ENCODE data around the gene ADCK1.
"Not testable (repeated sequence)": the region's sequence is repeated elsewhere in the genome, so short reads cannot be mapped to it uniquely, and the experiment has no call there.

ADCK1 gene

DNA sequence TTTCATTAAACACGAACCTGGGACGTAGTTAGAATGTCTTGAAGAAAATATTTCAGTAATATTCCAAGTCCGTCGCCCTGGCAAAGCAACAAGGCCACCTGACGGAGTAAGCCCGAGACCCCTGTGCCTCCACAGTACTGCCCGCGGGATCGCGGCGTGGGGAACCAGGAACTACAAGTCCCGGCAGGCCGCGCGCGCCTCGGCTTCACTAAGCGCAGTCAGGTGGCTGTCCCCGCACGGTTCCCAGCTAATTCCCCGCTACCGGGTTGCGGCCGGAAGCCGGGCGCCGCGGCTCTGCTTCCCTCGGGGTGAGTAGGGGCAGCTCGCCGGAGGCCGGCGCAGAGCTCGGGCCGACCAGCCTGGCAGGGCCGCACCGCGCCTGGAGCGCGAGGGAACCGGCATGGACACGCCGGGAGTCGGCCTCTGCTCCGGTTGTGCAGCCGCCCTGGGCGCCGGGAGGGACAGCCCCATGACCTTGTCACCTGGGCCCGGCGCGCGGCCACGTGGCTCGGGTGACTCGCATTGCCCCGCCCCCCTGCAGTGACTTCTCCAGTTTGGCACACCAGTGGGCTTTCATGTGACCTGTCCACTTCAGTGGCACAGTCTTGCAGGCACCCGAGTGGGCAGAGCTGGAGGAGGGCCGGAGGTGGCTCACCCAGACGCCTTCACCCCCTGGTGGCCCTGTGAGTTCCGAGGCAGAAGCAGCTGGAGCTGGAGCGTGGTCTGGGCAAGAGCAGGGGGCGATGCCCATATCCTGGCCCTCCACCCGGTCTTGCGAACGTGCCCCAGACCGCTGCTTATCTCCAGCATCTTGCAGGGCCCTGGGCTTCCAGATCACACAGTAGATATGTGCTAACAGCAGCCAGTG is at the start of gene ADCK1:
Gene ADCK1, plus strand, starts transcription at position 247 of the 868 bp plus-strand sequence. CDS start 18,870 bp downstream, outside the sequence.
- DNase-seq = peak; percentile 83

GRCh38 chr14:77752266-77752665 is 47.6 kb upstream of the ADCK1 start:
- DNase-seq = no peak

DNA sequence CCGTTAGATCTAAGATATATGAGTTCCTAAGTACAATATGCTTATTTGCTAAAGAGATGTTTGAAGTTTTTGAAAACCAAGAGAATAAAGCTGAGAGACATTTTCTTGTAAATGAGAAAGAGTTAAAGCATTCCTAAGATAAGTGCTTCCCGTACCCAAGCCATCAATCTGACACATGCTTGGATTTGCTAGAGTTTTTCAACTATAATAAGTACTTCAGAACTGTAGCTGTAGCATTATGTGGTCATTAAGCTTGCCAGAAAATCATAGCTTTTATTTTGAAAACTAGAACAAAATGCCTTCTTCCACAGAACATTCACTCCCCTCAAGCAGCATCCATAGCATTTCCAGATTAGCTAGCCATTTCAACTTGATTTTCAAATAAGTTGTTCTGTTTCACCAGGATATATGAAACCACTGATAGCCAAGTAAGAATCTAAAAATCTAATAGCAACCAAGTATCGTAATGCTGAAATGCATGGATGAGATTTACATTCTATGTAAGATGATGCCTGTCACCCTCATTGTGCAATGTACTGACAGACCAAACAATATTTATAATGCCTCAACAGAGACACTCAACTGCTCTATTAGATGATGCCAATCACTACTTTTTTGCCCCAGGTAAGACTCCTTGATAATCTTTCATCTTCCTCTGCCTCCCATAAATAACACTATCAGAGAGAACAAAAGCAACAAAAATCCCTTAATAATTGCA is 47.0 kb upstream of the ADCK1 start:
- no peak for DNase-seq

DNA sequence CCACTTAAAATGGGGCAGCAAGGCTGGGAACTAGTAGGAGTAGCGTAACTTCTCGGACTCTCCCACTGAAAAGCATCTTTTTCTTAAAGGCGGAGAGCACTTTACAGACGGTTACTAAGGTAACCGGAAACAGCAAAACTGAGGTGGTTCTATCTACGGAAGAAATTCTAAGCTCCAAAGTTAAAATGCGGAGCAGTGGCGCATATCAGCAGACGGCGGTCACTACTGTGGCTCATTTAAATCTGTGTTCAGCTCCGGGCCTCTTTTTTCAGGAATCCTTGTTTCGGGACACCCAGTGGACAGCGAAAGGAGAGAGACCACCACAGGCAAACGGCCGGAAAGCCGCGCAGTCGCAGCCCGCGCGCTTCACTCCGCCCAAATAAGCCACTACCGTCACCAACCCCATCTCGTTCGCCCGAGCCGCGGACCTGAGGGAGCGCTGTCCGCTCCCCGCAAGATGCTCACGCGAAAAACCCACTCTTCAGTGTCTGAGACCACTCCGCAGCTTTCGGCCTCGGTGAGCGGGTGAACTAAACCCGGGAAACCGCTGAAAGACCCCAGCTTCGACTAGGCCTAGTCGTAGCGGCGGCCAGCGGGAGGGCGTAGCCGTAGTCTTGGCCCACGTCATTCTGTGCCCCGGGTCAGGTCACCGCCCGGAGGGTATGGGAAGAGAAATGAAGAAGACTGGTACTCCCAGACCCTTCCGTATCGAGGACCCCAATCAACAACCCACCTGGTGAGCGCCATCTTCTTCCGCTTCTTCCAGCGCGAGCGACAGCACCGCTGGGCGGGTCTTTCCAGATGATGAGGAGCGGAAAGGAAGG is 39.3 kb upstream of the ADCK1 start, which contains the start of gene SNW1:
Gene SNW1, minus strand, starts transcription at position 776 of the 824 bp plus-strand sequence. Its CDS starts 29 bp downstream, at position 747.
- DNase-seq = peak; percentile 95

GRCh38 chr14:77761205-77761931 is 38.5 kb upstream of the ADCK1 start:
- DNase-seq = peak; percentile 5

DNA sequence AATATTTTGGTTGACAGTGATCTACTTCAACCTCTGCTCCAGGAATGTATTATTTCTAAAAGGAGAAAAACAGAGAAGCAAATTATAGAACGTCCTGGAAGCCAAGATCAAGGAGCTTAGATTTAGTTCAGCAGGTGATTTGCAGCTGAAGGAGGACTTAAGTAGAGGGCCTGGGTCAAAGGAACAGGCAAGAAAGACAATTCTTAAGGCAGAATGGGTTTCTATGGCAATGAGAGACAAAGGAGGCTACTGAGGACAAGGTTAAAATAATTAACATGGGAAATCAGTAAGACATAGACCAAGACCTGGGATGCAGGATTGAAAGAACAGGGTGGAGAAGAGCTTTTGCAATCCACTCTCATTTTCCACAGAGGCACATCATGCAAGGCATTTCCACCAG is 36.6 kb upstream of the ADCK1 start:
- no peak for DNase-seq

DNA sequence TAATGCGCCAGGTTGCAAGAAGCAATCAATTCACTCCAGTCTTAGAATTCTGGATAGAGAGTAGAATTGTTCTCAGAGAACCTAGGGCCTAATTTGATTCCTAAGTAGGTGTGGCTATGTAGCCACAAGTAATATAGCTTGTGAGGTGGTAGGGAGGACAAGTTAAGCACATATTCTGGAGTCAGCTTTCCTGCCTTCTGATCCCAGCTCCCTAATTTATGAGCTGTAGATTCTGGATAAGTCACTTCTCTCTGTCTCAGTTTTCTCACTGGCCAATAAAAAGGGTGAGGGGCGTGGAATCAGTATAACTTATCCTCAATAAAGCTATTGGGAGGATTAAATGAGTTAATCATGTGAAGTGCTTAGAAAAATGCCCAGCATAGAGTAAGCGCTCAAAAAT is 35.9 kb upstream of the ADCK1 start:
- DNase-seq = no peak

DNA sequence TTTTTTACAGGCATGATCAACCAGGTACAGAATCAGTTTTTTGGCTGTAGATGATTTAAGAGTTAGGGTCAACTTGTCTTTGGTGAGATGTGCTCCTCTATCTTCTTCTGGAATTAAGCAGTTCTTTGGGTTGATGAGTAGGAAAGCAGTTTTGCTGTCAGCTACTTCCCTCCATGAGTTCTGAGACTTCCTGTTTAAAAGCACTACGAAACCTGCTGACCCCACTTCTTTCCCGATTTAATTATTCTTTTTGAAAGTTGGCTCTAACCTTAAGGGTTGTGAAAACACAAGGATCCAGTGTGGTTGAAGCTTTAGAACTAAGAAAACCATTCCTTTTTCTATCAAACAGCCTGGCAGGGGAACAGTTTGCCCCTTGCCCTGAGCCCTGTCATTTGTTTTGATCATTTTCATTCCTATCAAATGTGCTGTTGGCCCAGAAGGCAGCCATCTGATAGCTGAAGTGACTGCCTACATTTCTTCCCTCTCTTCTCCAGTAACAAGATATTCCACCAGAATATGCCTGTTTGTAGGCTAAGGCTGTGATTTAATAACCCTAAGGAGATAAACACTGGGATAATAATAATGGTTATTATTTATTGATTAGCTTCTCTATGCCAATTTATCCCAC is 31.4 kb upstream of the ADCK1 start:
- DNase-seq = not testable (repeated sequence)

DNA sequence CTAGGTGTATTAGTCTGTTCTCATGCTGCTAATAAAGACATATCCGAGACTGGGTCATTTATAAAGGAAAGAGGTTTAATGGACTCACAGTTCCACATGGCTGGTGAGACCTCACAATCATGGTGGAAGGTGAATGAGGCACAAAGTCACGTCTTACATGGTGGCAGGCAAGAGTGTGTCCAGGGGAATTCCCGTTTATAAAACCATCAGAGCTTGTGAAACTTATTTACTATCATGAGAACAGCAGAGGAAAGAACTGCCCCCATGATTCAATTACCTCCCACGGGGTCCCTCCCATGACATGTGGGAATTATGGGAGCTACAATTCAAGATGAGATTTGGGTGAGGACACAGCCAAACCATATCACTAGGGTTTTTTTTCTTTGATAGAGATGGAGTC is 25.9 kb upstream of the ADCK1 start:
- DNase-seq = not testable (repeated sequence)

DNA sequence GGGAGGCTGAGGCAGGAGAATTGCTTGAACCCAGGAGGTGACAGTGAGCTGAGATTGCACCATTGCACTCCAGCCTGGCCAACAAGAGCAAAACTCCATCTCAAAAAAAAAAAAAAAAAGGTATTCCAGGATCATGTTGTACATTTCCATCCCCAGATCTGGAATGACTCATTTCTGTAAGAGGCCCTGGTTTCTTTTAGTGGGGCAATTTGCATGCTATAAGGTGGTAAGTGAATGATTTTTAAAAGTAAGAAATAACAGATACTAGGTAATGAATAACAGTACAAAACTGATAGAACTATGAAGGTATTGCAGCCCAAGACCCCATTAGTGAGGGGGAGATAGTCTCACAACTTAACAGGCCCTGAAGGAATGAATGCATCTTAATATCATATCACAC is 17.7 kb upstream of the ADCK1 start:
- DNase-seq = no peak

- DNase-seq = no peak
These were observed 13.8 kb upstream of the ADCK1 start for GRCh38 chr14:77786148-77786547.

- DNase-seq = no peak
These were observed 9.2 kb upstream of the ADCK1 start for GRCh38 chr14:77790566-77791224.

DNA sequence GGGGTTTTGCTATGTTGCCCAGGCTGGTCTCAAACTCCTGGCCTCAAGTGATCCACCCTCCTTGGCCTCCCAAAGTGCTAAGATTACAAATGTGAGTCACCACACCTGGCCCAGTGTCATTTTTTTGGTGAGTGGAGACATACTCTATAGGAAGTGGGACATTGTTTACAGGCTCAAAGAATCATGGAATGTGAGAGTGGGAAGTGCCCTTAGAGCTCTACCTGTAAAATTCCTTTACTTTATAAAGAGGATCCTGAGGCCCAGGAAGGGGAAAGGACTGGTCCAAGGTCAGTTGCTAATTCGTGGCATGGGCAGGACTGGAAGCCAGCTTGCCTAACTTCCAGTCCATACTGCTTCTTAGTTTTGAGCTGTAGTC is 8.7 kb upstream of the ADCK1 start:
- no peak for DNase-seq

- not testable (repeated sequence) for DNase-seq
These were observed 6.7 kb upstream of the ADCK1 start for GRCh38 chr14:77793255-77793654.

- DNase-seq = no peak
These were observed 5.6 kb upstream of the ADCK1 start for GRCh38 chr14:77794357-77794756.

DNA sequence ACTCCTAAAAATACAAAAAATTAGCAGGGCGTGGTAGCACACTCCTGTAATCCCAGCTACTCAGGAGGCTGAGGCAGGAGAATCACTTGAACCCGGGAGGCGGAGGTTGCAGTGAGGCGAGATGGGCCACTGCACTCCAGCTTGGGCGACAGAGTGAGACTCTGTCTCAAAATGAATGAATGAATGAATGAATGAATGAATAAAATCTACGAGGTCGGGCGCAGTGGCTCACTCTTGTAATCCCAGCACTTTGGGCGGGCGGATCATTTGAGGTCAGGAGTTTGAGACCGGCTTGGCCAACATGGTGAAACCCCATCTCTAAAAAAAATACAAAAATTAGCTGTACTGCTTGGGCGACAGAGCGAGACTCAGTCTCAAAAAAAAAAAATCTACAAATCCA is 453 bp upstream of the ADCK1 start:
- not testable (repeated sequence) for DNase-seq

- no peak for DNase-seq
These were observed 905 bp downstream of the ADCK1 start for GRCh38 chr14:77800814-77801213.

GRCh38 chr14:77804592-77804991 is 4.7 kb downstream of the ADCK1 start:
- peak; percentile 20 for DNase-seq

- no peak for DNase-seq
These were observed 5.8 kb downstream of the ADCK1 start for GRCh38 chr14:77805706-77806105.

- no peak for DNase-seq
These were observed 8.3 kb downstream of the ADCK1 start for GRCh38 chr14:77808250-77808649.

DNA sequence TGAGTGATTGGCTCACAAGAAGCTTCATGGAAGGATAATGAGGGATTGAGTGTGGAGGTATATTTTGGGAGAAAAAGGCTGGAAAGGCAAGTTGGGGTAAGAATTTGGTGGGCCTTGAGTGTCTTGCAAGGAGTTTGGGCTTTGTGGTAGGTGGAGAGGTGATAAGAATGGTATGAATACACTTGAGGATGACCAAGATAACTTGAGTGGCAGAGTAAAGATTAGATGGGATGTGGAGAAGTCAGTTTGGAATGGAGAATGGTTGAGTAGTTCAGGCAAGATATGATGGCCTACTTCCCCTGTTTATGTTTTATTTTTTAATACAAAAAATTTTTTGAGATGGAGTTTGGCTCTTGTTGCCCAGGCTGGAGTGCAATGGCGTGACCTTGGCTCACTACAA is 9.1 kb downstream of the ADCK1 start:
- no peak for DNase-seq

All from CD4-positive, alpha-beta T cell treated with Interleukin-21 for 1 hour (primary cell).